K562 (cell line): Measurements from ENCODE around the gene KCTD16. TPM values are rescaled to one million over a fixed set of nuclear protein-coding genes. Genes with fewer than 3 reads are reported as not detected.

Experiments used
- ATAC-seq: fragments of 200-7000 bp; cut with Tn5 transposase; 3 replicates; pipeline ENCODE4 v1.9.1; 2020; ENCODE audit warnings: moderate library complexity
- BruUV-seq: library from RNA; stranded (reverse); fragments of 400-500 nt; replicated peaks from 2 replicates; lab custom pipeline; 2021; lab: Mats Ljungman, UMichigan
- CTCF ChIA-PET: fragments of 300-600 bp; formaldehyde crosslinking; extraction: SDS; loops from one replicate; lab custom pipeline; 2021; ENCODE audit warnings: low intra/inter-chr PET ratio; lab: Yijun Ruan, JAX
- POLR2A ChIA-PET: fragments of 300-600, 350-650 bp; sonication (Branson Sonifier 250); formaldehyde crosslinking; extraction: SDS; loops from one replicate; lab custom pipeline; 2021; ENCODE audit warnings: antibody characterized with exemption, inconsistent platforms; lab: Yijun Ruan, JAX
- DNase-seq, 4 experiments: peaks; one replicate each; pipeline versions ENCODE4 v3.0.0 to v3.0.0-alpha.2; 2011 to 2018; ENCODE audit warnings: low spot score in 3 of 4, mixed read lengths in 3 of 4; ENCODE audit errors: extremely low read depth in 1 of 4
- FAIRE-seq: peaks from 2 replicates; lab custom pipeline; 2011; peaks lifted over from hg19 to GRCh38; lab: Jason Lieb, UNC
- H2AFZ ChIP-seq: 2 replicates; pipeline ENCODE4 v1.6.0; 2011; ENCODE audit warnings: low read depth, low read length, control low read depth, inconsistent platforms
- H3K27ac ChIP-seq: fragments of 200-600 bp; 3 replicates; pipeline ENCODE4 v1.8.0; 2011; ENCODE audit warnings: low read depth, mild to moderate bottlenecking, control low read depth, inconsistent platforms, low read length, moderate library complexity, mixed read lengths; ENCODE audit errors: extremely low read depth
- H3K27me3 ChIP-seq, 2 experiments: fragments of 300-600 bp in 1 of 2; 2 replicates in 1 of 2; 3 replicates in 1 of 2; pipeline versions ENCODE4 v1.6.0 to v1.8.0; 2011; ENCODE audit warnings: inconsistent platforms in 2 of 2, low read length in 2 of 2, mild to moderate bottlenecking in 1 of 2, mixed read lengths in 1 of 2, moderate library complexity in 1 of 2; ENCODE audit not compliant: control insufficient read depth in 2 of 2, insufficient read depth in 2 of 2
- H3K36me3 ChIP-seq: fragments of 300-600 bp; 3 replicates; pipeline ENCODE4 v1.8.0; 2011; ENCODE audit warnings: mild to moderate bottlenecking, low read length, inconsistent platforms; ENCODE audit not compliant: control insufficient read depth, insufficient read depth
- H3K4me1 ChIP-seq, 2 experiments: fragments of 200-600 bp in 1 of 2; replicated peaks in 1 of 2; 2 replicates in 1 of 2; 3 replicates in 1 of 2; pipeline versions ENCODE4 v1.5.1 to v1.8.0; 2011; ENCODE audit warnings: inconsistent platforms in 2 of 2, low read length in 2 of 2, mild to moderate bottlenecking in 1 of 2, mixed read lengths in 1 of 2, moderate library complexity in 1 of 2; ENCODE audit not compliant: control insufficient read depth in 2 of 2, insufficient read depth in 2 of 2
- H3K4me2 ChIP-seq: 2 replicates; pipeline ENCODE4 v1.6.1; 2011; ENCODE audit warnings: low read length, control low read depth, inconsistent platforms, mixed read lengths; ENCODE audit not compliant: insufficient read depth
- H3K4me3 ChIP-seq: fragments of 200-600 bp; sonication (generic), shearing (Covaris generic); 2 replicates; pipeline ENCODE4 v1.5.1; 2016; ENCODE audit warnings: control low read depth, inconsistent platforms
- H3K79me2 ChIP-seq: fragments of 200-600 bp; 3 replicates; pipeline ENCODE4 v1.8.0; 2011; ENCODE audit warnings: low read length, inconsistent platforms; ENCODE audit not compliant: control insufficient read depth, insufficient read depth
- H3K9ac ChIP-seq, 2 experiments: 2 replicates each; pipeline versions ENCODE4 v1.6.0 to v1.6.1; 2011; ENCODE audit warnings: low read depth in 2 of 2, low read length in 2 of 2, control low read depth in 1 of 2, inconsistent platforms in 1 of 2, mild to moderate bottlenecking in 1 of 2, mixed read lengths in 1 of 2; ENCODE audit not compliant: insufficient read depth in 1 of 2
- H3K9me1 ChIP-seq: one replicate; pipeline ENCODE4 v1.6.0; 2011; ENCODE audit warnings: inconsistent platforms, mild to moderate bottlenecking, low read length, moderate library complexity; ENCODE audit not compliant: control insufficient read depth, insufficient read depth
- H3K9me3 ChIP-seq: replicated peaks from 2 replicates; pipeline ENCODE4 v1.5.1; 2011; ENCODE audit warnings: low read depth, low read length, inconsistent platforms; ENCODE audit not compliant: control insufficient read depth, insufficient read depth
- H4K20me1 ChIP-seq: replicated peaks from 2 replicates; pipeline ENCODE4 v1.6.1; 2011; ENCODE audit warnings: low read length, inconsistent platforms, mixed read lengths; ENCODE audit not compliant: control insufficient read depth, insufficient read depth
- EGR1 ChIP-seq: fragments of 450-650 bp; conservative IDR thresholded peaks from 2 replicates; pipeline ENCODE4 v1.6.1; 2017; ENCODE audit warnings: mild to moderate bottlenecking
- ELK1 ChIP-seq: sonication (generic); formaldehyde crosslinking; IDR thresholded peaks from 2 replicates; pipeline ENCODE4 v1.8.1; 2022; ENCODE audit warnings: missing genetic modification reagents
- EZH2 ChIP-seq: IDR thresholded peaks from 2 replicates; pipeline ENCODE4 v1.6.1; 2012; ENCODE audit warnings: low read depth, mild to moderate bottlenecking, inconsistent platforms, low read length, borderline replicate concordance
- GATAD2A ChIP-seq: fragments of 450-650 bp; IDR thresholded peaks from 2 replicates; pipeline ENCODE4 v1.6.1; 2017
- HDAC6 ChIP-seq: IDR thresholded peaks from 2 replicates; pipeline ENCODE4 v1.6.1; 2012; ENCODE audit warnings: low read depth, mild to moderate bottlenecking, control low read depth, inconsistent platforms, low read length, moderate library complexity
- MAFF ChIP-seq: IDR thresholded peaks from 2 replicates; pipeline ENCODE4 v1.6.1; 2012; ENCODE audit warnings: low read length, improper control_type of control experiment
- MXI1 ChIP-seq: IDR thresholded peaks from 2 replicates; pipeline ENCODE4 v1.6.1; 2011; ENCODE audit warnings: low read depth, mild to moderate bottlenecking, improper control_type of control experiment, low read length
- PHB2 ChIP-seq: fragments of 450-650 bp; IDR thresholded peaks from 2 replicates; pipeline ENCODE4 v1.6.1; 2017; ENCODE audit warnings: low read depth
- RAD51 ChIP-seq: fragments of 450-650 bp; IDR thresholded peaks from 2 replicates; pipeline ENCODE4 v1.7.1; 2016; ENCODE audit warnings: low read depth, mild to moderate bottlenecking, borderline replicate concordance
- SAP30 ChIP-seq: fragments of 200-600 bp; sonication (generic); IDR thresholded peaks from 2 replicates; pipeline ENCODE4 v1.6.1; 2012; ENCODE audit warnings: borderline replicate concordance, low read depth, mild to moderate bottlenecking, moderate library complexity, low read length, control low read depth, inconsistent platforms; ENCODE audit not compliant: insufficient read depth, poor library complexity, severe bottlenecking
- SMARCE1 ChIP-seq: fragments of 450-650 bp; IDR thresholded peaks from 2 replicates; pipeline ENCODE4 v1.7.1; 2016; ENCODE audit warnings: mild to moderate bottlenecking
- SP1 ChIP-seq: sonication (generic); formaldehyde crosslinking; IDR thresholded peaks from 2 replicates; pipeline ENCODE4 v1.8.1; 2022; ENCODE audit warnings: mild to moderate bottlenecking, missing genetic modification reagents
- TAL1 ChIP-seq: fragments of 450-650 bp; IDR thresholded peaks from 2 replicates; pipeline ENCODE4 v1.6.1; 2016; ENCODE audit warnings: mild to moderate bottlenecking
- TCFL5 ChIP-seq: fragments of 250-450 bp; sonication (Bioruptor Pico); conservative IDR thresholded peaks from 2 replicates; pipeline ENCODE4 v1.6.1; 2021; ENCODE audit warnings: mild to moderate bottlenecking, moderate library complexity, matching md5 sums
- ZBTB33 ChIP-seq: sonication (generic); formaldehyde crosslinking; IDR thresholded peaks from 2 replicates; pipeline ENCODE4 v1.8.1; 2023; ENCODE audit warnings: mild to moderate bottlenecking, missing genetic modification reagents
- ZKSCAN3 ChIP-seq: fragments of 250-450 bp; sonication (Bioruptor Pico); IDR thresholded peaks from 2 replicates; pipeline ENCODE4 v1.4.0; 2020
- ZNF431 ChIP-seq: sonication (generic); formaldehyde crosslinking; IDR thresholded peaks from 2 replicates; pipeline ENCODE4 v1.8.0; 2022; ENCODE audit warnings: mild to moderate bottlenecking, missing genetic modification reagents
- ZNF551 ChIP-seq: fragments of 250-450 bp; sonication (Bioruptor Pico); IDR thresholded peaks from 2 replicates; pipeline ENCODE4 v1.5.0; 2021; ENCODE audit warnings: mild to moderate bottlenecking, moderate library complexity
- ZNF584 ChIP-seq: fragments of 200-800 bp; sonication (Bioruptor generic); IDR thresholded peaks from 2 replicates; pipeline ENCODE4 v1.6.1; 2016; ENCODE audit warnings: low read depth, mild to moderate bottlenecking, missing genetic modification characterization, missing compliant biosample characterization
- WGBS: fragments of 100-300 bp; shearing (Covaris generic); methylation state at CpG from one replicate; pipeline ENCODE4 v1.1.6; 2016; ENCODE audit warnings: low coverage, mixed read lengths; ENCODE audit not compliant: insufficient coverage; ENCODE audit errors: missing lambda C conversion rate; 5-methylcytosine and 5-hydroxymethylcytosine counted together
- in situ Hi-C: fragments of 300-500 bp; cut with MboI; formaldehyde crosslinking; loops from 4 replicates; pipeline ENCODE4 v1.15.0; 2018; ENCODE audit warnings: inconsistent platforms, mixed read lengths
- intact Hi-C: fragments of 100-400 bp; cut with micrococcal nuclease; formaldehyde crosslinking; loops from 2 replicates; pipeline ENCODE4 v1.14.2; 2022
- polyA plus RNA-seq, 8 experiments: library from polyadenylated mRNA; depleted of rRNA in 4 of 8; stranded (reverse) in 5 of 8; unstranded in 3 of 8; fragments of >200 nt; fragmentation: Nextera tagmentation in 2 of 8; fragmentation: Illumina TruSeq in 1 of 8; extraction: Ambion mirVana in 2 of 8; extraction: Trizol in 1 of 8; gene quantifications; 2 replicates each; pipeline versions ENCODE4 v1.2.1 to v1.2.3, GENCODE V29; 2011 to 2014; ENCODE audit warnings: inconsistent platforms in 1 of 8, missing spikeins in 1 of 8
- total RNA-seq, 7 experiments: library from RNA; depleted of rRNA in 6 of 7; stranded (reverse); fragments of >200 nt in 6 of 7; fragmentation: Illumina TruSeq in 2 of 7; extraction: Trizol in 2 of 7; gene quantifications; 2 replicates each; pipeline versions ENCODE4 v1.2.1 to v1.2.3, GENCODE V29; 2011 to 2021; ENCODE audit warnings: low replicate concordance in 1 of 7
- TF ChIP-seq, protein P1 (sequence below): fragments of 450-650 bp; IDR thresholded peaks from 2 replicates; pipeline ENCODE4 v1.7.1; 2018; ENCODE audit warnings: mild to moderate bottlenecking, low read depth; ENCODE audit not compliant: partially characterized antibody

KCTD16 gene
- total and polyA plus RNA-seq, 9 of the 15 experiments (the other 6 are each of a cell fraction or from before 2014, with no cell fraction given), result 0.04 TPM; not detected in 8

DNA sequence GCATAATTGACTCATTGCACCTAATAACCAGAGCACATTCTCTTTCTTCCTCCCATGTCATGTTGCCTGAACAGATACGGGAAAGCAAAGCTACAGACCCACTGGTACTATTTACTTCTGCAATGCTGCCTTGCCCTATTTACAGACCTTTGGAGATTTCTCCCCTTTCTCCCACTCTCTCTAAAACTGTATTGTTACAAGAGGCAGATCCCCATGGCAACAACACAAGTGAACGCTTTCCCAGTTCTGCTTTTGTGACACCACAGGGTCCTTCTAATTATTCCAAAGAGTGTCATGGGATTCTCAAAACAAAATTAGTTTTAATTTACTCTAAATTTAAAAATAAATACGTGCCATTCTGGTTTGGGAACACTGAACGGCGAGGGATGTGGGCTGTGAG, 104.7 kb downstream of the KCTD16 start:
- Histone ChIP-seq H3K27me3 (no peaks in the 10 kb centered on the region), H3K27ac (no peak overlapping the region), H4K20me1 (no peaks in the 10 kb centered on the region), H3K4me2 (no peak overlapping the region), H3K9me3 (no peaks in the 10 kb centered on the region), H2AFZ (no peak overlapping the region), H3K36me3 (no peaks in the 10 kb centered on the region), H3K79me2 (no peaks in the 10 kb centered on the region), H3K4me1 (no peaks in the 10 kb centered on the region), H3K9me1 (no peaks in the 10 kb centered on the region), H3K4me3 (no peak overlapping the region), H3K9ac (no peak overlapping the region)
- ATAC-seq (no peak), DNase-seq (no peak), FAIRE-seq (no peak)
- ChIA-PET CTCF (no interaction called here), POLR2A (no interaction called here)
- BruUV-seq, result no TSS peak
- TF ChIP-seq SAP30 (no peak), SP1 (no peak), MAFF (no peak), PHB2 (no peak), TCFL5 (CRISPR knock-in tag) (no peak), EZH2 (no peak), ZNF551 (CRISPR knock-in tag) (no peak), GATAD2A (no peak), RAD51 (no peak), ZNF431 (CRISPR knock-in tag) (no peak), ZBTB33 (CRISPR knock-in tag) (no peak), ZKSCAN3 (CRISPR knock-in tag) (no peak), EGR1 (no peak), TAL1 (no peak), ELK1 (no peak), MXI1 (no peak), HDAC6 (no peak), SMARCE1 (no peak), ZNF584 (CRISPR knock-in tag) (no peak)
- TF ChIP-seq, protein P1, sequence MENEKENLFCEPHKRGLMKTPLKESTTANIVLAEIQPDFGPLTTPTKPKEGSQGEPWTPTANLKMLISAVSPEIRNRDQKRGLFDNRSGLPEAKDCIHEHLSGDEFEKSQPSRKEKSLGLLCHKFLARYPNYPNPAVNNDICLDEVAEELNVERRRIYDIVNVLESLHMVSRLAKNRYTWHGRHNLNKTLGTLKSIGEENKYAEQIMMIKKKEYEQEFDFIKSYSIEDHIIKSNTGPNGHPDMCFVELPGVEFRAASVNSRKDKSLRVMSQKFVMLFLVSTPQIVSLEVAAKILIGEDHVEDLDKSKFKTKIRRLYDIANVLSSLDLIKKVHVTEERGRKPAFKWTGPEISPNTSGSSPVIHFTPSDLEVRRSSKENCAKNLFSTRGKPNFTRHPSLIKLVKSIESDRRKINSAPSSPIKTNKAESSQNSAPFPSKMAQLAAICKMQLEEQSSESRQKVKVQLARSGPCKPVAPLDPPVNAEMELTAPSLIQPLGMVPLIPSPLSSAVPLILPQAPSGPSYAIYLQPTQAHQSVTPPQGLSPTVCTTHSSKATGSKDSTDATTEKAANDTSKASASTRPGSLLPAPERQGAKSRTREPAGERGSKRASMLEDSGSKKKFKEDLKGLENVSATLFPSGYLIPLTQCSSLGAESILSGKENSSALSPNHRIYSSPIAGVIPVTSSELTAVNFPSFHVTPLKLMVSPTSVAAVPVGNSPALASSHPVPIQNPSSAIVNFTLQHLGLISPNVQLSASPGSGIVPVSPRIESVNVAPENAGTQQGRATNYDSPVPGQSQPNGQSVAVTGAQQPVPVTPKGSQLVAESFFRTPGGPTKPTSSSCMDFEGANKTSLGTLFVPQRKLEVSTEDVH, result no peak
- in situ Hi-C loops (no loop called here), intact Hi-C loops (no loop called here)
- 2% methylated on average over 5 of the region's 5 CpGs for WGBS
